Pericardium fibroblast (primary cell): Measurements from ENCODE around the gene MCAT. TPM values are rescaled to one million over a fixed set of nuclear protein-coding genes. Genes with fewer than 3 reads are reported as not detected.

Experiments
- total RNA-seq: library from RNA; depleted of rRNA; stranded (reverse); fragments of >200 nt; gene quantifications from 2 replicates; pipeline ENCODE4 v1.2.3, GENCODE V29; 2015

The MCAT gene
- total RNA-seq, result 15.4 and 19.2 TPM in 2 replicates

GRCh38 chr22:43142880-43143562, at the start of gene MCAT:
Gene MCAT (minus strand): TSS chr22:43143398. CDS start chr22:43143348, 50 bp downstream.

GRCh38 chr22:43186272-43187170, 43.3 kb upstream of the MCAT start, which contains the start of gene TTLL12:
Gene TTLL12 (minus strand): TSS chr22:43187134. CDS start chr22:43187069, 65 bp downstream.

GRCh38 chr22:43151251-43152002, 8.2 kb upstream of the MCAT start, which contains the start of gene TSPO:
Gene TSPO (plus strand): TSS chr22:43151559. CDS start chr22:43159239, 7,680 bp downstream.

GRCh38 chr22:43110444-43110926, 32.7 kb downstream of the MCAT start, which contains the start of gene BIK:
Gene BIK (plus strand): TSS chr22:43110750. CDS start chr22:43124023, 13,273 bp downstream.

GRCh38 chr22:43088984-43089717, 54.0 kb downstream of the MCAT start, which contains the start of gene TTLL1:
Gene TTLL1 (minus strand): TSS chr22:43089391. CDS start chr22:43075586, 13,805 bp downstream.

Other genes starting within 250 kb of the MCAT start
- 24.9 and 29.5 TPM in 2 replicates for gene PACSIN2, start 128.2 kb downstream of the MCAT start, total RNA-seq
- gene TTLL1, start 54.0 kb downstream of the MCAT start, total RNA-seq, result 9.8 and 15.8 TPM in 2 replicates
- not detected in 2 replicates for gene BIK, start 32.6 kb downstream of the MCAT start, total RNA-seq
- gene TSPO, start 8.2 kb upstream of the MCAT start, total RNA-seq, result 516 and 709 TPM in 2 replicates
- 35.6 and 39.8 TPM in 2 replicates for gene TTLL12, start 43.7 kb upstream of the MCAT start, total RNA-seq
- gene SCUBE1, start 200.0 kb upstream of the MCAT start, total RNA-seq, result 0.09 and 0.23 TPM in 2 replicates